IMR-90 (cell line): ENCODE measurements around the gene KLC3.

Experiments used
- MAFK ChIP-seq: IDR thresholded peaks from 2 replicates; pipeline ENCODE4 v1.6.1; 2012; ENCODE audit warnings: low read depth, low read length, improper control_type of control experiment
- MAZ ChIP-seq: IDR thresholded peaks from 2 replicates; pipeline ENCODE4 v1.6.1; 2012; ENCODE audit warnings: low read depth, mild to moderate bottlenecking, low read length, improper control_type of control experiment, moderate library complexity, borderline replicate concordance
- POLR2A ChIP-seq: IDR thresholded peaks from 2 replicates; pipeline ENCODE4 v1.6.1; 2012; ENCODE audit warnings: mild to moderate bottlenecking, low read depth, low read length
- RCOR1 ChIP-seq: IDR thresholded peaks from 2 replicates; pipeline ENCODE4 v1.6.1; 2012; ENCODE audit warnings: mild to moderate bottlenecking, low read length, improper control_type of control experiment; ENCODE audit not compliant: insufficient replicate concordance
- TF ChIP-seq, protein P1 (sequence below): conservative IDR thresholded peaks from 2 replicates; pipeline ENCODE4 v1.5.1; 2012; ENCODE audit warnings: mild to moderate bottlenecking, low read depth, low read length, improper control_type of control experiment

DNA sequence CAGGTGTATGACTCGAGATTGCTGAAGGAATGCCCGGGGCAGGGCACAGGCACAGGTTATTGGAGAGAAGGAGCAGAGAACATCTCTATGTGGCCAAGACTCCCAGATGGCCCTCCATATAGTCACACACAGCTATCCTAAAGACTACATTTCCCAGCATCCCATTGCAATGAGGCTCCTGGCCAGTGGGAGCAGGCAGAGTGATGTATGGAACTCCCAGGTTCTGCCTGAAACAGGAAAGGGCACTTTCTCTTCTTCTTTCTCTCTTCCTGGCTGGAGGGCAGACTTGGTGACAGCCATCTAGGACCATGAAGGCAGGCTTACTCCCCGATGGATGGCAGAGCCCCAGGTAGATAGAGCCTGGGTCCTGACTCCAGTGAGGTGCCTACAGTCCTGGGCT, 50.8 kb downstream of the KLC3 start:
- TF ChIP-seq MAZ = no peak
- no peak for TF ChIP-seq MAFK
- TF ChIP-seq, protein P1, sequence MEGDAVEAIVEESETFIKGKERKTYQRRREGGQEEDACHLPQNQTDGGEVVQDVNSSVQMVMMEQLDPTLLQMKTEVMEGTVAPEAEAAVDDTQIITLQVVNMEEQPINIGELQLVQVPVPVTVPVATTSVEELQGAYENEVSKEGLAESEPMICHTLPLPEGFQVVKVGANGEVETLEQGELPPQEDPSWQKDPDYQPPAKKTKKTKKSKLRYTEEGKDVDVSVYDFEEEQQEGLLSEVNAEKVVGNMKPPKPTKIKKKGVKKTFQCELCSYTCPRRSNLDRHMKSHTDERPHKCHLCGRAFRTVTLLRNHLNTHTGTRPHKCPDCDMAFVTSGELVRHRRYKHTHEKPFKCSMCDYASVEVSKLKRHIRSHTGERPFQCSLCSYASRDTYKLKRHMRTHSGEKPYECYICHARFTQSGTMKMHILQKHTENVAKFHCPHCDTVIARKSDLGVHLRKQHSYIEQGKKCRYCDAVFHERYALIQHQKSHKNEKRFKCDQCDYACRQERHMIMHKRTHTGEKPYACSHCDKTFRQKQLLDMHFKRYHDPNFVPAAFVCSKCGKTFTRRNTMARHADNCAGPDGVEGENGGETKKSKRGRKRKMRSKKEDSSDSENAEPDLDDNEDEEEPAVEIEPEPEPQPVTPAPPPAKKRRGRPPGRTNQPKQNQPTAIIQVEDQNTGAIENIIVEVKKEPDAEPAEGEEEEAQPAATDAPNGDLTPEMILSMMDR = no peak
- no peak for TF ChIP-seq RCOR1
- TF ChIP-seq POLR2A = no peak
